ENCODE data around the gene ZNF550. TPM values are rescaled to one million over a fixed set of nuclear protein-coding genes. Genes with fewer than 3 reads are reported as not detected.

The ZNF550 gene
- total RNA-seq, 1 donor from 2014 or later = 15.3 TPM

DNA sequence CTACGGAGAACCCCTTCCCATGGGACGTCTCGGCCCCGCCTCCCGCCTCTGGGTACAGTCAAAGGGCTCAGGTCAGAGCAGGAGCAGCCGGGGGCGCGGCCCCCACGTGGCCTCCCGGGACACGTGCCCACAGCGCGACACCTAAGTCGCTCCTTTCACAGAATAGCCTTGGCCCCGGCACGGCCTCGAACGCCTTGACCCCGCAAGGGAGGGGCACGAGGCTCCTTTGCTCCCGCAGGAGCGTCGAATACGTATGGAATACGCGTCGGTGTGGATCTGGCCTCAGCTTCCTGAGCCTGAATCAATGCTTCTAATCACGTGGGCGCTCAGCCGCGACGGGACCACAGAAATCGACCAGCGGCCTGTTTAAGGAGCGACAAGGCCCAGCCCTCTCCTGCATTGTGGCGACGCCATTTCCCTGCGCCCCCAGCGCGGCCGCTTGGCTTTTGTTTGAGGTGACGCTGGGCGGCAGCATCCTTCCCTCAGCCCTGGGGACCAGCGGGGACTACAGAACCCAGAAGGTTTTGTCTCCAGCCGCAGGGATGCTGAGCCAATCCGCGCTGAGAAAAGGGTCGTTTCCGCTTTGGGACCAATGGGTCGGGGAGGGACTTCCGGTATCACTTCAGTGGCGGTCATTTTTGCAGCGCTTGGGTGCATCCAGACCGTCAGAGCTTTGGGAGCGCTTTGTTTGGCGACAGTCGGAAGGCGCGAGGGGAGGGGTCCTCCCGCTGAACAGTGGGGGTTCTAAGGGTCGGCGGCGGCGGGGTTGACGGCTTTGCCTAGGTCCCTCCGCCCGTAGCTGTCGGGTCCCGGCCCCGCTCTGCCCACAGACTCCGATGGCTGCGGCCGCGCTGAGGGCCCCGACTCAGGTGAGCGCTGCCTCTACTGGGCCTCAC is 24.1 kb upstream of the ZNF550 start, which contains the start of gene ZIK1:
TSS of gene ZIK1 (plus strand) at position 625 of the 896 bp plus-strand sequence. CDS start at position 837, 212 bp downstream.
- no peak within 1 kb of the TSS for H3K27ac Mint-ChIP-seq (ENCODE audit: unreplicated experiment)
- TF ChIP-seq, protein P1, sequence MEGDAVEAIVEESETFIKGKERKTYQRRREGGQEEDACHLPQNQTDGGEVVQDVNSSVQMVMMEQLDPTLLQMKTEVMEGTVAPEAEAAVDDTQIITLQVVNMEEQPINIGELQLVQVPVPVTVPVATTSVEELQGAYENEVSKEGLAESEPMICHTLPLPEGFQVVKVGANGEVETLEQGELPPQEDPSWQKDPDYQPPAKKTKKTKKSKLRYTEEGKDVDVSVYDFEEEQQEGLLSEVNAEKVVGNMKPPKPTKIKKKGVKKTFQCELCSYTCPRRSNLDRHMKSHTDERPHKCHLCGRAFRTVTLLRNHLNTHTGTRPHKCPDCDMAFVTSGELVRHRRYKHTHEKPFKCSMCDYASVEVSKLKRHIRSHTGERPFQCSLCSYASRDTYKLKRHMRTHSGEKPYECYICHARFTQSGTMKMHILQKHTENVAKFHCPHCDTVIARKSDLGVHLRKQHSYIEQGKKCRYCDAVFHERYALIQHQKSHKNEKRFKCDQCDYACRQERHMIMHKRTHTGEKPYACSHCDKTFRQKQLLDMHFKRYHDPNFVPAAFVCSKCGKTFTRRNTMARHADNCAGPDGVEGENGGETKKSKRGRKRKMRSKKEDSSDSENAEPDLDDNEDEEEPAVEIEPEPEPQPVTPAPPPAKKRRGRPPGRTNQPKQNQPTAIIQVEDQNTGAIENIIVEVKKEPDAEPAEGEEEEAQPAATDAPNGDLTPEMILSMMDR (IDR thresholded peaks at IDR 0.05; ENCODE audit: unreplicated experiment) = no peak
- peaks cover 36% of the 10 kb centered on the region for H3K36me3 Mint-ChIP-seq (ENCODE audit: low read depth, unreplicated experiment)
- H3K9me3 Mint-ChIP-seq (ENCODE audit: unreplicated experiment) = peaks cover 12% of the 10 kb centered on the region
- peaks cover 10% of the 10 kb centered on the region for H3K4me1 Mint-ChIP-seq (ENCODE audit: unreplicated experiment)
- DNase-seq (ENCODE audit: low spot score) = peak; percentile 76
- peaks cover 11% of the 10 kb centered on the region for H3K27me3 Mint-ChIP-seq (ENCODE audit: unreplicated experiment)
- H3K4me3 Mint-ChIP-seq (ENCODE audit: unreplicated experiment) = peak within 1 kb of the TSS; percentile 98

DNA sequence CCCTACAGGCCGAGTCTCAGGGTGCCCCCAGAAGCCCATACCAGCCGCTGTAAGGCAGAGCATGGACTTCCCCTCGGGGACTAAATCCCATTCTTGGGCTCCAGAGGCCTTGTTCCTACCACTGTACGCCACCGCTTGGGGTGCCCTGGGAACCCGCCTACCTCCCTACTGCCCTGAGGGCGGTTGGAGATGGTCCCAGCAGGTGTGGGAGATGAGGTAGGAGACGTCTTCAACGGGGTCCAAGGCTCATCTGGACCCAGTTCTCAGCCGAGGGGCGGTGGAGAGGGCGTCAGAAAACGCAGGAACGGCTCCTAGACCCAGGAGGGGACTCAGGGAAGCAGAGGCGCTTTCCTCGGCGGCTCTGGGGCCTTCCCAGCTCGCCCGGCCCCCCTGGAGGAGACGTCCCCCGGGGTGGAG is 23.4 kb upstream of the ZNF550 start:
- Mint-ChIP-seq H3K4me1 (ENCODE audit: unreplicated experiment) (peaks cover 10% of the 10 kb centered on the region), H3K36me3 (ENCODE audit: low read depth, unreplicated experiment) (peaks cover 32% of the 10 kb centered on the region), H3K9me3 (ENCODE audit: unreplicated experiment) (peaks cover 9% of the 10 kb centered on the region), H3K27ac (ENCODE audit: unreplicated experiment) (no peak overlapping the region), H3K4me3 (ENCODE audit: unreplicated experiment) (peak overlapping the region; percentile 31), H3K27me3 (ENCODE audit: unreplicated experiment) (peaks cover 11% of the 10 kb centered on the region)
- DNase-seq (ENCODE audit: low spot score) = no peak
- TF ChIP-seq, protein P1 (IDR thresholded peaks at IDR 0.05; ENCODE audit: unreplicated experiment) = no peak

DNA sequence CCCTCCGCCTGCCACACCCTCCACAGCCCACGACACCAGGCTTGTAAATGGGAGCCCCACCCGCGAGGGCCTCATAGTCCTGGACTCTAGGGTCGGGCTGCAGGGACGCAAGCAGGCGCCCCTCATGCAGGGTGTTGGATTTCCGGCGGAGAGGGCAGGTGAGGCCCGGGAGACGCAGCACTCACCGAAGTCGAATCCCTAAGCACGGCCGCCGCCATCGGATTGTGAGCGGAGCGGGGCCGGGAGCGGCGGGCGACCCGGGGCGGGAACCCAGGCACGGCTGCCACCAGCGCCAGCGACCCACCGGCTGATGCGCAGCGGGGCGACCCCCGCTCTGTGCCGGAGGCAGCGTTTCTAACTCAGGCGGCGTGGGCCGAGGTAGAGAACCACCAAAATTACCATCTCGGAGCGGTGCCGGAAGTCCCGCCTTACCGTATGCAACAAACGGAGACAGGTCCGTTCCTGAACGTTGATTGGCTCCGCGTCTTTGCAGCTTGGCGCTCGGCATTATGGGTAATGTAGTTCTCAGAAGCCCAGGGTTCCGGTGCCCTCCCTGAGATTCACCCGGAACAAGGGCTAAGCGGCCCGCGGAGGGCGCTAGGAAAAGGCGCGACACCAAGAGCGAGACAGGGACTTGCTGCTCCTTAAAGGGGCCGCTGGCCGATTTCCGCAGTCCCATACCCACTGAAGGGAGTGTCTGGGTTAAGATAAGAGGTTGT is 19.0 kb upstream of the ZNF550 start, which contains the start of gene ZNF416:
TSS of gene ZNF416 (minus strand) at position 425 of the 719 bp plus-strand sequence. CDS start at position 218, 207 bp downstream.
- Mint-ChIP-seq H3K27me3 (ENCODE audit: unreplicated experiment) (peaks cover 11% of the 10 kb centered on the region), H3K9me3 (ENCODE audit: unreplicated experiment) (peaks cover 45% of the 10 kb centered on the region), H3K27ac (ENCODE audit: unreplicated experiment) (no peak within 1 kb of the TSS), H3K36me3 (ENCODE audit: low read depth, unreplicated experiment) (peaks cover 46% of the 10 kb centered on the region), H3K4me3 (ENCODE audit: unreplicated experiment) (peak within 1 kb of the TSS; percentile 92), H3K4me1 (ENCODE audit: unreplicated experiment) (peaks cover 6% of the 10 kb centered on the region)
- DNase-seq (ENCODE audit: low spot score) = peak; percentile 90
- TF ChIP-seq, protein P1 (IDR thresholded peaks at IDR 0.05; ENCODE audit: unreplicated experiment) = no peak

DNA sequence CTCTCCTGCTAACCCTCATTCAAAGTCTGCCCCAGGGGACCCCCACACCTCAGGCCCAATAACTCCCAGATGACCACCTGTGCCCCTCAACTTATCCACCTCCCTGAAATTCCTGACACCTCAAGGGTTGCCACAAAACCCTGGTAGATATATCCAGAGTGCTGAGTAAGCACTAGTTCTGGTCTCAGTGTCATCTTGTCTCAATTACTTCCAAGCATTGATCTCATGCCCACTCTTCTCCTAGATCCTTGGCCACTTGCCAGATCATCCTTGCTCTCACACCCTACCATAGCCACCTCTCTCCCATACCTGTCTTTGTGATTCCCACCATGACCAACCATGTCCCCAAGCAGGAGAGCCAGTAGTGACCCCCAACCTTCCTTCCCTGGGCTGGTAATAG is 17.0 kb upstream of the ZNF550 start:
- Mint-ChIP-seq H3K9me3 (ENCODE audit: unreplicated experiment) (peaks cover 64% of the 10 kb centered on the region), H3K4me3 (ENCODE audit: unreplicated experiment) (peak overlapping the region; percentile 92), H3K27me3 (ENCODE audit: unreplicated experiment) (peaks cover 13% of the 10 kb centered on the region), H3K27ac (ENCODE audit: unreplicated experiment) (peak overlapping the region; percentile 43), H3K4me1 (ENCODE audit: unreplicated experiment) (peaks cover 6% of the 10 kb centered on the region), H3K36me3 (ENCODE audit: low read depth, unreplicated experiment) (peaks cover 66% of the 10 kb centered on the region)
- TF ChIP-seq, protein P1 (IDR thresholded peaks at IDR 0.05; ENCODE audit: unreplicated experiment) = no peak
- no peak for DNase-seq (ENCODE audit: low spot score)

Data from endothelial cell (in vitro differentiated cells).